Renal cortex interstitium (tissue), 11 donors: ENCODE data around the gene SLX4IP. TPM values are rescaled to one million over a fixed set of nuclear protein-coding genes. Genes with fewer than 3 reads are reported as not detected.
"Not testable (repeated sequence)": the region's sequence is repeated elsewhere in the genome, so short reads cannot be mapped to it uniquely, and the experiment has no call there.

Source experiments
- DNase-seq, 11 donors: peaks; one replicate each; pipeline ENCODE4 v3.0.0-alpha.2; 2013; ENCODE audit warnings: low read depth in 9 of 11, low spot score in 4 of 11; ENCODE audit errors: extremely low read depth in 1 of 11
- polyA plus RNA-seq, 3 donors: library from polyadenylated mRNA; unstranded; fragments of 120-200 nt; gene quantifications; one replicate each; pipeline ENCODE4 v1.2.1, GENCODE V29; 2013; ENCODE audit not compliant: insufficient read length in 3 of 3

Gene SLX4IP
- polyA plus RNA-seq, 3 donors = 6.8 to 10.7 (median 8.3) TPM

GRCh38 chr20:10415013-10415650 lies 20.0 kb upstream of the SLX4IP start:
- DNase-seq = no peak

GRCh38 chr20:10417218-10417617 lies 17.9 kb upstream of the SLX4IP start:
- not testable (repeated sequence) for DNase-seq

GRCh38 chr20:10419550-10420133 lies 15.5 kb upstream of the SLX4IP start:
- DNase-seq = no peak

- DNase-seq = no peak
These were observed 11.4 kb upstream of the SLX4IP start for GRCh38 chr20:10423735-10424134.

- DNase-seq = peak; percentile 25 to 72 (median 45)
These were observed 7.9 kb upstream of the SLX4IP start for GRCh38 chr20:10427060-10427692.

- no peak for DNase-seq
These were observed 7.1 kb upstream of the SLX4IP start for GRCh38 chr20:10428008-10428407.

- DNase-seq = no peak
These were observed 5.6 kb upstream of the SLX4IP start for GRCh38 chr20:10429443-10429981.

GRCh38 chr20:10430000-10430466 lies 5.1 kb upstream of the SLX4IP start:
- DNase-seq = no peak

GRCh38 chr20:10430704-10431103 lies 4.4 kb upstream of the SLX4IP start:
- no peak for DNase-seq

GRCh38 chr20:10432079-10432478 lies 3.0 kb upstream of the SLX4IP start:
- no peak for DNase-seq

- peak in 1 of 11 donors; percentile 15 for DNase-seq
These were observed 2.0 kb upstream of the SLX4IP start for GRCh38 chr20:10433014-10433622.

GRCh38 chr20:10433623-10434466 lies 1.3 kb upstream of the SLX4IP start, which contains the start of gene MKKS:
Gene MKKS, minus strand, starts transcription at chr20:10434222. Its CDS starts 20,708 bp downstream, at chr20:10413514.
- DNase-seq = peak in 10 of 11 donors; percentile 79 to 91 (median 88)

GRCh38 chr20:10434467-10434831 lies 656 bp upstream of the SLX4IP start:
- peak; percentile 92 to 99 (median 97) for DNase-seq

GRCh38 chr20:10436053-10436699 lies 1.1 kb downstream of the SLX4IP start:
- no peak for DNase-seq

GRCh38 chr20:10438217-10438616 lies 3.1 kb downstream of the SLX4IP start:
- no peak for DNase-seq

GRCh38 chr20:10443936-10444335 lies 8.8 kb downstream of the SLX4IP start:
- DNase-seq = no peak

- no peak for DNase-seq
These were observed 10.7 kb downstream of the SLX4IP start for GRCh38 chr20:10445758-10446157.

- DNase-seq = no peak
These were observed 11.9 kb downstream of the SLX4IP start for GRCh38 chr20:10447028-10447427.
